GM18951 (cell line): ENCODE results near the gene EPDR1.

ENCODE experiments used
- POLR2A ChIP-seq: IDR thresholded peaks from 4 replicates; pipeline ENCODE4 v1.6.1; 2011; ENCODE audit warnings: mild to moderate bottlenecking; ENCODE audit not compliant: insufficient read length, insufficient read depth; ENCODE audit errors: extremely low read depth
- in situ Hi-C: fragments of 300-500 bp; cut with MboI; formaldehyde crosslinking; loops from one replicate; pipeline ENCODE4 v1.12.0; 2022; ENCODE audit warnings: low sequenced_read_pairs, mixed read lengths, inconsistent platforms; ENCODE audit not compliant: unreplicated experiment

EPDR1 gene

GRCh38 chr7:37920305-37920848 lies at the start of gene EPDR1:
Gene EPDR1, plus strand, starts transcription at chr7:37920640. Its CDS starts 300 bp downstream, at chr7:37920940.
- TF ChIP-seq POLR2A, result peak; percentile 62
- in situ Hi-C loops, result loop anchor here (25.0 kb wide), 2 partner anchors 292 to 417 kb away; no protein-coding TSS in a partner anchor

GRCh38 chr7:37882086-37882485 lies 38.4 kb upstream of the EPDR1 start:
- TF ChIP-seq POLR2A, result no peak
- in situ Hi-C loops, result no loop called here

GRCh38 chr7:37893359-37893758 lies 27.1 kb upstream of the EPDR1 start:
- in situ Hi-C loops, result no loop called here
- no peak for TF ChIP-seq POLR2A

- in situ Hi-C loops, result no loop called here
- no peak for TF ChIP-seq POLR2A
These were observed 25.8 kb upstream of the EPDR1 start for GRCh38 chr7:37894671-37895070.

GRCh38 chr7:37899712-37900247 lies 20.7 kb upstream of the EPDR1 start:
- in situ Hi-C loops, result loop anchor here (25.0 kb wide), 2 partner anchors 313 to 438 kb away; no protein-coding TSS in a partner anchor

GRCh38 chr7:37901236-37901827 lies 19.1 kb upstream of the EPDR1 start:
- no peak for TF ChIP-seq POLR2A
- in situ Hi-C loops, result loop anchor here (25.0 kb wide), 2 partner anchors 311 to 436 kb away; no protein-coding TSS in a partner anchor

More at GRCh38 chr7:37899712-37900247, 20.7 kb upstream of the EPDR1 start:
- no peak for TF ChIP-seq POLR2A

- in situ Hi-C loops, result loop anchor here (25.0 kb wide), 2 partner anchors 310 to 435 kb away; no protein-coding TSS in a partner anchor
- no peak for TF ChIP-seq POLR2A
These were observed 18.4 kb upstream of the EPDR1 start for GRCh38 chr7:37901890-37902524.

- TF ChIP-seq POLR2A, result no peak
- in situ Hi-C loops, result loop anchor here (25.0 kb wide), 2 partner anchors 304 to 429 kb away; no protein-coding TSS in a partner anchor
These were observed 12.1 kb upstream of the EPDR1 start for GRCh38 chr7:37908221-37908788.

GRCh38 chr7:37912756-37913155 lies 7.7 kb upstream of the EPDR1 start:
- TF ChIP-seq POLR2A, result no peak
- in situ Hi-C loops, result loop anchor here (25.0 kb wide), 2 partner anchors 300 to 425 kb away; no protein-coding TSS in a partner anchor

- no peak for TF ChIP-seq POLR2A
- in situ Hi-C loops, result loop anchor here (25.0 kb wide), 2 partner anchors 297 to 422 kb away; no protein-coding TSS in a partner anchor
These were observed 5.0 kb upstream of the EPDR1 start for GRCh38 chr7:37915438-37915837.

GRCh38 chr7:37916017-37916672 lies 4.3 kb upstream of the EPDR1 start:
- in situ Hi-C loops, result loop anchor here (25.0 kb wide), 2 partner anchors 296 to 421 kb away; no protein-coding TSS in a partner anchor
- TF ChIP-seq POLR2A, result no peak

GRCh38 chr7:37916673-37917660 lies 3.5 kb upstream of the EPDR1 start, which contains the start of gene SFRP4:
Gene SFRP4, minus strand, starts transcription at chr7:37916817. Its CDS starts 280 bp downstream, at chr7:37916537.
- in situ Hi-C loops, result loop anchor here (25.0 kb wide), 2 partner anchors 295 to 420 kb away; no protein-coding TSS in a partner anchor
- no peak for TF ChIP-seq POLR2A
